Measurements from ENCODE around the gene SORCS3.

SORCS3 gene

GRCh38 chr10:105121743-105122142, 480.7 kb downstream of the SORCS3 start:
- no peak for FAIRE-seq

GRCh38 chr10:105128111-105128510, 487.0 kb downstream of the SORCS3 start:
- no peak for FAIRE-seq

GRCh38 chr10:105138358-105138757, 497.3 kb downstream of the SORCS3 start:
- no peak for FAIRE-seq

- FAIRE-seq, result no peak
Measured at GRCh38 chr10:105139363-105139896, 498.3 kb downstream of the SORCS3 start.

GRCh38 chr10:105140600-105140999, 499.5 kb downstream of the SORCS3 start:
- no peak for FAIRE-seq

GRCh38 chr10:105145711-105146110, 504.6 kb downstream of the SORCS3 start:
- FAIRE-seq, result no peak

GRCh38 chr10:105146436-105146835, 505.3 kb downstream of the SORCS3 start:
- no peak for FAIRE-seq

GRCh38 chr10:105148456-105148855, 507.4 kb downstream of the SORCS3 start:
- FAIRE-seq, result no peak

GRCh38 chr10:105148921-105149320, 507.8 kb downstream of the SORCS3 start:
- FAIRE-seq, result no peak

- no peak for FAIRE-seq
Measured at GRCh38 chr10:105149371-105149891, 508.3 kb downstream of the SORCS3 start.

GRCh38 chr10:105150259-105150880, 509.3 kb downstream of the SORCS3 start:
- FAIRE-seq, result no peak

- no peak for FAIRE-seq
Measured at GRCh38 chr10:105154736-105155135, 513.6 kb downstream of the SORCS3 start.

GRCh38 chr10:105159268-105159667, 518.2 kb downstream of the SORCS3 start:
- FAIRE-seq, result no peak

GRCh38 chr10:105161149-105161548, 520.1 kb downstream of the SORCS3 start:
- no peak for FAIRE-seq

- no peak for FAIRE-seq
Measured at GRCh38 chr10:105161767-105162166, 520.7 kb downstream of the SORCS3 start.

GRCh38 chr10:105170521-105170920, 529.4 kb downstream of the SORCS3 start:
- FAIRE-seq, result no peak

GRCh38 chr10:105171945-105172344, 530.9 kb downstream of the SORCS3 start:
- no peak for FAIRE-seq

- FAIRE-seq, result no peak
Measured at GRCh38 chr10:105181626-105182025, 540.5 kb downstream of the SORCS3 start.

GRCh38 chr10:105183536-105183935, 542.4 kb downstream of the SORCS3 start:
- FAIRE-seq, result no peak

GRCh38 chr10:105185161-105185560, 544.1 kb downstream of the SORCS3 start:
- FAIRE-seq, result no peak

- FAIRE-seq, result no peak
Measured at GRCh38 chr10:105187243-105187642, 546.2 kb downstream of the SORCS3 start.

GRCh38 chr10:105188737-105189462, 547.8 kb downstream of the SORCS3 start:
- no peak for FAIRE-seq

- no peak for FAIRE-seq
Measured at GRCh38 chr10:105189463-105189800, 548.3 kb downstream of the SORCS3 start.

GRCh38 chr10:105192146-105192545, 551.1 kb downstream of the SORCS3 start:
- no peak for FAIRE-seq
